ENCODE data around the gene SATB2.

SATB2 gene

GRCh38 chr2:199488772-199489400 is 31.1 kb upstream of the SATB2 start:
- Histone ChIP-seq H3F3A (ENCODE audit: insufficient read depth, low read length) (no peaks in the 10 kb centered on the region), H3K4me1 (ENCODE audit: insufficient read depth, low read length, severe bottlenecking) (peaks cover 25% of the 10 kb centered on the region), H4K20me1 (ENCODE audit: insufficient read depth, low read length) (no peaks in the 10 kb centered on the region), H3K9ac (ENCODE audit: low read length) (no peak overlapping the region), H3K4me2 (ENCODE audit: low read length) (no peak overlapping the region; the same call in 1 of the 2 replicates), H3K36me3 (ENCODE audit: insufficient read depth, low read length) (no peaks in the 10 kb centered on the region), H3K9me2 (ENCODE audit: low read depth, low read length) (no peaks in the 10 kb centered on the region), H3K4me3 (ENCODE audit: low read depth, low read length, poor library complexity, severe bottlenecking) (no peak overlapping the region), H3K9me3 (ENCODE audit: low read length) (no peaks in the 10 kb centered on the region), H3K79me2 (ENCODE audit: insufficient read depth, low read length) (no peaks in the 10 kb centered on the region), H3K27ac (ENCODE audit: low read depth, low read length, poor library complexity, severe bottlenecking) (no peak overlapping the region), H2AFZ (ENCODE audit: low read length) (no peak overlapping the region), H3K27me3 (ENCODE audit: insufficient read depth, low read length) (no peaks in the 10 kb centered on the region)
- TF ChIP-seq EZH2 (IDR thresholded peaks at IDR 0.05; ENCODE audit: borderline replicate concordance, low read length) (no peak), CTCF (IDR thresholded peaks at IDR 0.05; ENCODE audit: low read length) (peak; percentile 92)

DNA sequence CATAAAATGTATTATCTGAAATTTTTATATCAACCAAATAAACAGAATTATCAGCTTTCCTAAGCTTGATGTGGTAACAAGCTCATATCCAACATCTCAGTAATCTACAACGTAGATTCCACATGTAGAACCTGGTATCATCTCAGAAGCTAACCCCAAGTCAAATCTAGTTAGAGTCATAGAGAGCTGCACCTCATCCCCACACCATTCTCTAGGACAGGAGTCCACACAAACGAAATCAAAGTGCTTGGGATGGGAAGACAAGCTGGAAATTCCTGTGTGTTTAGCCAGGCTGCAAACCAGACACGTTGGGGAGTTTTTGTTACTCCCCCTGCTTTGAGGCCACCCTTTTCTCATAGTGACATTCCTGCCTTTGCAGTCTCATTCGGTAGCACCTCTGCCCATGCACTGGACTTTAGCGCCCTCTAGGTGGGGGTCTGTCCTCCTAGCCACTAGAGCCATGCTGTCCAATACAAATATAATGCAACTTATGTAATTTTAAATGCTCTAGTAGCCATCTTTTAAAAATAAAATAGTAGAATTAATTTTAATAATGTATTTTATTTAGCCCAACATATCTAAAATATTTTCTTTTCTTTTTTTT is 28.1 kb upstream of the SATB2 start:
- no peaks in the 10 kb centered on the region for H3K79me2 ChIP-seq (ENCODE audit: insufficient read depth, low read length)
- no peaks in the 10 kb centered on the region for H3K36me3 ChIP-seq (ENCODE audit: insufficient read depth, low read length)
- no peaks in the 10 kb centered on the region for H4K20me1 ChIP-seq (ENCODE audit: insufficient read depth, low read length)
- TF ChIP-seq EZH2 (IDR thresholded peaks at IDR 0.05; ENCODE audit: borderline replicate concordance, low read length) (no peak), CTCF (IDR thresholded peaks at IDR 0.05; ENCODE audit: low read length) (peak; percentile 79)
- no peak overlapping the region for H3K4me3 ChIP-seq (ENCODE audit: low read depth, low read length, poor library complexity, severe bottlenecking)
- no peak overlapping the region for H3K9ac ChIP-seq (ENCODE audit: low read length)
- no peaks in the 10 kb centered on the region for H3K27me3 ChIP-seq (ENCODE audit: insufficient read depth, low read length)
- H3F3A ChIP-seq (ENCODE audit: insufficient read depth, low read length): no peaks in the 10 kb centered on the region
- H3K9me2 ChIP-seq (ENCODE audit: low read depth, low read length): no peaks in the 10 kb centered on the region
- peak overlapping the region; percentile 71 for H3K27ac ChIP-seq (ENCODE audit: low read depth, low read length, poor library complexity, severe bottlenecking)
- H2AFZ ChIP-seq (ENCODE audit: low read length): 0 out of 2 replicates have a peak overlapping the region, but pooled peaks have one; percentile 49
- peaks cover 43% of the 10 kb centered on the region for H3K4me1 ChIP-seq (ENCODE audit: insufficient read depth, low read length, severe bottlenecking)
- H3K9me3 ChIP-seq (ENCODE audit: low read length): no peaks in the 10 kb centered on the region
- peak overlapping the region; percentile 38; the same call in 1 of the 2 replicates for H3K4me2 ChIP-seq (ENCODE audit: low read length)

DNA sequence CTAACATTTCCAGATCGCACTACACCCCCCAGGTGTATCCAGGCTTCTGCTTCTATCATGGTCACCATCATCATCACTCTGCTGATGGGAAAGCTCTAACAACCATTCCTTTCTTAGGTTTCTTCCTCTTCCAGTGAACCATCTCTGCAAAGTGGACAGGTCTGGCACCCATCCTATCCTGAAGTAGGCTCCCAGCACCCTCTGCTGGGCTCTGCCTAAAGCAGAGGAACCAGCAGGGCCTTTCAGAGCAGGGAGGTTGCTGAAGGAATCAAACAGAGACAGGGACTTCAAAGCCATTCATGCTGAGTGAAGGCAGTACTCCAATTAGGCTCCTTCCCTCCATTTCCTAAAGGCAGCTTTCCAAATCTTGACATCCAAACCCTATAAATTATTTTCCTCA is 27.2 kb upstream of the SATB2 start:
- Histone ChIP-seq H3K4me2 (ENCODE audit: low read length) (no peak overlapping the region), H3K79me2 (ENCODE audit: insufficient read depth, low read length) (no peaks in the 10 kb centered on the region), H3K27me3 (ENCODE audit: insufficient read depth, low read length) (no peaks in the 10 kb centered on the region), H3K9me2 (ENCODE audit: low read depth, low read length) (no peaks in the 10 kb centered on the region), H3K9me3 (ENCODE audit: low read length) (no peaks in the 10 kb centered on the region), H3K9ac (ENCODE audit: low read length) (no peak overlapping the region), H3K36me3 (ENCODE audit: insufficient read depth, low read length) (no peaks in the 10 kb centered on the region), H3K4me3 (ENCODE audit: low read depth, low read length, poor library complexity, severe bottlenecking) (no peak overlapping the region), H3F3A (ENCODE audit: insufficient read depth, low read length) (no peaks in the 10 kb centered on the region), H4K20me1 (ENCODE audit: insufficient read depth, low read length) (no peaks in the 10 kb centered on the region), H3K27ac (ENCODE audit: low read depth, low read length, poor library complexity, severe bottlenecking) (peak overlapping the region; percentile 71), H3K4me1 (ENCODE audit: insufficient read depth, low read length, severe bottlenecking) (peaks cover 47% of the 10 kb centered on the region), H2AFZ (ENCODE audit: low read length) (no peak overlapping the region)
- TF ChIP-seq CTCF (IDR thresholded peaks at IDR 0.05; ENCODE audit: low read length) (peak; percentile 89), EZH2 (IDR thresholded peaks at IDR 0.05; ENCODE audit: borderline replicate concordance, low read length) (no peak)

All from OCI-LY1 (cell line).